Astrocyte (in vitro differentiated cells and primary cell): ENCODE results near the gene AKAP1. TPM values are rescaled to one million over a fixed set of nuclear protein-coding genes. Genes with fewer than 3 reads are reported as not detected.

Source experiments
- DNase-seq: peaks from one replicate; pipeline ENCODE4 v3.0.0-alpha.2; 2010; ENCODE audit warnings: low read depth
- FAIRE-seq: peaks from 2 replicates; lab custom pipeline; 2011; peaks lifted over from hg19 to GRCh38; lab: Jason Lieb, UNC
- H2AFZ ChIP-seq: 2 replicates; pipeline ENCODE4 v1.6.0; 2012; ENCODE audit warnings: low read depth, low read length, inconsistent platforms
- H3K27ac ChIP-seq: 2 replicates; pipeline ENCODE4 v1.5.1; 2011; ENCODE audit warnings: low read depth, low read length, inconsistent platforms
- H3K27me3 ChIP-seq: 2 replicates; pipeline ENCODE4 v1.6.0; 2011; ENCODE audit warnings: low read length, inconsistent platforms; ENCODE audit not compliant: insufficient read depth
- H3K36me3 ChIP-seq: 2 replicates; pipeline ENCODE4 v1.5.1; 2011; ENCODE audit warnings: low read length, inconsistent platforms; ENCODE audit not compliant: insufficient read depth
- H3K4me1 ChIP-seq: 2 replicates; pipeline ENCODE4 v1.5.1; 2011; ENCODE audit warnings: low read length, inconsistent platforms; ENCODE audit not compliant: insufficient read depth
- H3K4me2 ChIP-seq: 2 replicates; pipeline ENCODE4 v1.6.0; 2012; ENCODE audit warnings: low read length, inconsistent platforms
- H3K4me3 ChIP-seq: 2 replicates; pipeline ENCODE4 v1.5.1; 2011; ENCODE audit warnings: low read depth, mild to moderate bottlenecking, low read length, inconsistent platforms; ENCODE audit not compliant: insufficient read depth
- H3K79me2 ChIP-seq: 2 replicates; pipeline ENCODE4 v1.6.0; 2012; ENCODE audit warnings: mild to moderate bottlenecking, low read length, inconsistent platforms; ENCODE audit not compliant: insufficient read depth
- H3K9ac ChIP-seq: 2 replicates; pipeline ENCODE4 v1.6.0; 2012; ENCODE audit warnings: mild to moderate bottlenecking, low read length, inconsistent platforms
- H3K9me3 ChIP-seq: 2 replicates; pipeline ENCODE4 v1.5.1; 2012; ENCODE audit warnings: low read depth, mild to moderate bottlenecking, low read length, inconsistent platforms; ENCODE audit not compliant: insufficient read depth
- H4K20me1 ChIP-seq: 2 replicates; pipeline ENCODE4 v1.6.0; 2012; ENCODE audit warnings: low read length, inconsistent platforms; ENCODE audit not compliant: insufficient read depth
- H3K27ac Mint-ChIP-seq: one replicate; pipeline ENCODE4 v1.8.0; 2021; ENCODE audit warnings: mild to moderate bottlenecking, mixed read lengths; ENCODE audit not compliant: unreplicated experiment
- H3K27me3 Mint-ChIP-seq: one replicate; pipeline ENCODE4 v1.8.0; 2021; ENCODE audit warnings: low read depth, mixed read lengths; ENCODE audit not compliant: unreplicated experiment
- H3K36me3 Mint-ChIP-seq: one replicate; pipeline ENCODE4 v1.8.0; 2021; ENCODE audit warnings: low read depth, mixed read lengths; ENCODE audit not compliant: unreplicated experiment
- H3K4me1 Mint-ChIP-seq: one replicate; pipeline ENCODE4 v1.8.0; 2021; ENCODE audit warnings: low read depth, mixed read lengths; ENCODE audit not compliant: unreplicated experiment
- H3K4me3 Mint-ChIP-seq: one replicate; pipeline ENCODE4 v1.8.0; 2021; ENCODE audit warnings: mild to moderate bottlenecking, moderate library complexity, mixed read lengths; ENCODE audit not compliant: unreplicated experiment
- H3K9me3 Mint-ChIP-seq: one replicate; pipeline ENCODE4 v1.8.0; 2021; ENCODE audit warnings: mild to moderate bottlenecking, mixed read lengths; ENCODE audit not compliant: unreplicated experiment
- EZH2 ChIP-seq: IDR thresholded peaks from 2 replicates; pipeline ENCODE4 v1.6.1; 2012; ENCODE audit warnings: mild to moderate bottlenecking, low read length, inconsistent platforms; ENCODE audit not compliant: insufficient read depth
- total RNA-seq: library from RNA; stranded (reverse); gene quantifications from 2 replicates; pipeline ENCODE4 v1.2.1, GENCODE V29; 2021
- TF ChIP-seq, protein P1 (sequence below): IDR thresholded peaks from 2 replicates; pipeline ENCODE4 v1.5.1; 2011; ENCODE audit warnings: low read depth, mild to moderate bottlenecking, inconsistent platforms, low read length, moderate library complexity; ENCODE audit not compliant: insufficient read depth

Gene AKAP1
- total RNA-seq, 1 donor from 2014 or later: 12.5 TPM

DNA sequence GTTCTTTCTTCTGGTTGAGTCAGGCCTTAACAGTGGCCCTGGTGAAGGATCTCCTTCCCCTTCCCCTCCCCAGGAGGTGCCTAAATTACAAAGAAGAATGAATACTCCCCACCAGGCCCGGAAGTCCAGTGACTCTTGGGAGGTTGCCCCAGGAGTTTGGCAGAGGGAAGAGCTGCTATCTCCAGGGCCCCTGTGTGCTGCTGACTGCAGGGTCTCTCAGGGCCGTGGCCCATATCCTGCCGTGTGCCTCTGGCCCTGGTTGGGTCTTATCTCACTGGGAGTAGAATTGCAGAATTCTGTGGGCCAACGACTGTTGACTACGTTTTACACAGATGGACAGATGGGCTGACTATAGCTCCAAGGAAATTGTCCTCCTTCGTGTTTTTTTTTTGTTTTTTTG lies 28.0 kb downstream of the AKAP1 start:
- no peaks in the 10 kb centered on the region for H3K79me2 ChIP-seq
- DNase-seq: no peak
- no peak overlapping the region for H3K27ac ChIP-seq
- Mint-ChIP-seq H3K4me3 (no peak overlapping the region), H3K27ac (no peak overlapping the region), H3K4me1 (peaks cover 3% of the 10 kb centered on the region), H3K36me3 (peaks cover 17% of the 10 kb centered on the region), H3K27me3 (no peaks in the 10 kb centered on the region), H3K9me3 (no peaks in the 10 kb centered on the region)
- no peaks in the 10 kb centered on the region for H3K27me3 ChIP-seq
- no peak overlapping the region for H3K4me3 ChIP-seq
- peaks cover 1% of the 10 kb centered on the region for H3K4me1 ChIP-seq
- FAIRE-seq: no peak
- H4K20me1 ChIP-seq: peaks cover 13% of the 10 kb centered on the region
- peaks cover 3% of the 10 kb centered on the region for H3K9me3 ChIP-seq
- TF ChIP-seq, protein P1, sequence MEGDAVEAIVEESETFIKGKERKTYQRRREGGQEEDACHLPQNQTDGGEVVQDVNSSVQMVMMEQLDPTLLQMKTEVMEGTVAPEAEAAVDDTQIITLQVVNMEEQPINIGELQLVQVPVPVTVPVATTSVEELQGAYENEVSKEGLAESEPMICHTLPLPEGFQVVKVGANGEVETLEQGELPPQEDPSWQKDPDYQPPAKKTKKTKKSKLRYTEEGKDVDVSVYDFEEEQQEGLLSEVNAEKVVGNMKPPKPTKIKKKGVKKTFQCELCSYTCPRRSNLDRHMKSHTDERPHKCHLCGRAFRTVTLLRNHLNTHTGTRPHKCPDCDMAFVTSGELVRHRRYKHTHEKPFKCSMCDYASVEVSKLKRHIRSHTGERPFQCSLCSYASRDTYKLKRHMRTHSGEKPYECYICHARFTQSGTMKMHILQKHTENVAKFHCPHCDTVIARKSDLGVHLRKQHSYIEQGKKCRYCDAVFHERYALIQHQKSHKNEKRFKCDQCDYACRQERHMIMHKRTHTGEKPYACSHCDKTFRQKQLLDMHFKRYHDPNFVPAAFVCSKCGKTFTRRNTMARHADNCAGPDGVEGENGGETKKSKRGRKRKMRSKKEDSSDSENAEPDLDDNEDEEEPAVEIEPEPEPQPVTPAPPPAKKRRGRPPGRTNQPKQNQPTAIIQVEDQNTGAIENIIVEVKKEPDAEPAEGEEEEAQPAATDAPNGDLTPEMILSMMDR: no peak
- TF ChIP-seq EZH2: no peak
- no peak overlapping the region for H3K9ac ChIP-seq
- peaks cover 2% of the 10 kb centered on the region for H3K36me3 ChIP-seq
- H2AFZ ChIP-seq: no peak overlapping the region
- H3K4me2 ChIP-seq: no peak overlapping the region

DNA sequence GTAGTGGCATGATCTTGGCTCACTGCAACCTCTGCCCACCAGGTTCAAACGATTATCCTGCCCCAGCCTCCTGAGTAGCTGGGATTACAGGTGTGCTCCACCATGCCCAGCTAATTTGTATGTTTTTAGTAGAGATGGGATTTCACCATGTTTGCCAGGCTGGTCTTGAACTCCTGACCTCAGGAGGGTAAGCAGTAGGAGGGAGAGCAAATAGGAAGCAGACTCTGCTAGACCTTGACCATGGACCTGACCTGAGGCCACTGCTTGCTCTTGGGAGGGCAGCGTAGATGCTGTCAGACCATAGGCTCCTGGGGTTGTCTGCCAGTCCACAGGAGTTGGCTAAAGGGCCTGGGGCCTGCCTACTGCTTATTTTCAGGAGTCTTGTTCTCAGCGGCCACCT lies 28.6 kb downstream of the AKAP1 start:
- Histone ChIP-seq H2AFZ (no peak overlapping the region), H3K4me1 (no peaks in the 10 kb centered on the region), H3K27me3 (no peaks in the 10 kb centered on the region), H3K79me2 (no peaks in the 10 kb centered on the region), H3K27ac (no peak overlapping the region), H4K20me1 (peaks cover 10% of the 10 kb centered on the region), H3K9ac (no peak overlapping the region), H3K4me2 (no peak overlapping the region), H3K36me3 (peaks cover 2% of the 10 kb centered on the region), H3K4me3 (no peak overlapping the region), H3K9me3 (peaks cover 3% of the 10 kb centered on the region)
- Mint-ChIP-seq H3K9me3 (no peaks in the 10 kb centered on the region), H3K27me3 (no peaks in the 10 kb centered on the region), H3K4me3 (no peak overlapping the region), H3K4me1 (peaks cover 3% of the 10 kb centered on the region), H3K36me3 (peaks cover 22% of the 10 kb centered on the region), H3K27ac (no peak overlapping the region)
- TF ChIP-seq, protein P1: no peak
- no peak for TF ChIP-seq EZH2
- DNase-seq: no peak
- no peak for FAIRE-seq

DNA sequence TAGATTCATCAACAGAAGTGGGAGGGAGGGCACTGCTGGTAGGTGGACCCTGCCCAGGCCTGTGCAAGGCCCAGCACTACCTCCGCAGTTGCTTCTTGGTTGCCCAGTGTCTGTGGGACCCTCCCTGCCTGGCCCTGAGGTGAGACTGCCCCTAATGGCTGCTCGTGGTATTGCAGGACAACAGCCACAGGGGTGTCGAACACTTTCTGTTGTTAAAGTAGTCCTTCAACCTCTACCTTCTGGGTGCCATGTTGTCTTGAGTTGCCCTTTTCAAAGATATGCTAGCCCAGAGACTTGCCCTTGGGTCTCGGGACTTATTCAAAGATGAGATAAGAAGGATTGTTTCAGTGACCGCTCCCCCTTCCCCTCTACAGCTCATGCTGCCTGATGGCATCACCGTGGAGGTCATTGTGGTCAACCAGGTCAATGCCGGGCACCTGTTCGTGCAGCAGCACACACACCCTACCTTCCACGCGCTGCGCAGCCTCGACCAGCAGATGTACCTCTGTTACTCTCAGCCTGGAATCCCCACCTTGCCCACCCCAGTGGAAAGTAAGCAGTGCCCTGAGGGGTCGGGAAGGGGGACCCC lies 29.1 kb downstream of the AKAP1 start:
- Mint-ChIP-seq H3K36me3 (peaks cover 27% of the 10 kb centered on the region), H3K4me1 (peaks cover 3% of the 10 kb centered on the region), H3K9me3 (no peaks in the 10 kb centered on the region), H3K27me3 (no peaks in the 10 kb centered on the region), H3K4me3 (no peak overlapping the region), H3K27ac (no peak overlapping the region)
- Histone ChIP-seq H3K4me3 (no peak overlapping the region), H3K79me2 (no peaks in the 10 kb centered on the region), H3K9me3 (peaks cover 3% of the 10 kb centered on the region), H3K9ac (no peak overlapping the region), H3K4me2 (no peak overlapping the region), H3K4me1 (no peaks in the 10 kb centered on the region), H4K20me1 (peaks cover 7% of the 10 kb centered on the region), H3K27ac (no peak overlapping the region), H2AFZ (no peak overlapping the region), H3K27me3 (no peaks in the 10 kb centered on the region), H3K36me3 (peaks cover 2% of the 10 kb centered on the region)
- no peak for DNase-seq
- TF ChIP-seq EZH2: no peak
- TF ChIP-seq, protein P1: peak; percentile 73
- FAIRE-seq: no peak
